ENCODE data around the gene UBALD2. TPM values are rescaled to one million over a fixed set of nuclear protein-coding genes. Genes with fewer than 3 reads are reported as not detected.

Gene UBALD2
- total and polyA plus RNA-seq, 2 of the 8 experiments (the other 6 are each of a cell fraction or from before 2014, with no cell fraction given): 17.8 to 22.6 TPM

DNA sequence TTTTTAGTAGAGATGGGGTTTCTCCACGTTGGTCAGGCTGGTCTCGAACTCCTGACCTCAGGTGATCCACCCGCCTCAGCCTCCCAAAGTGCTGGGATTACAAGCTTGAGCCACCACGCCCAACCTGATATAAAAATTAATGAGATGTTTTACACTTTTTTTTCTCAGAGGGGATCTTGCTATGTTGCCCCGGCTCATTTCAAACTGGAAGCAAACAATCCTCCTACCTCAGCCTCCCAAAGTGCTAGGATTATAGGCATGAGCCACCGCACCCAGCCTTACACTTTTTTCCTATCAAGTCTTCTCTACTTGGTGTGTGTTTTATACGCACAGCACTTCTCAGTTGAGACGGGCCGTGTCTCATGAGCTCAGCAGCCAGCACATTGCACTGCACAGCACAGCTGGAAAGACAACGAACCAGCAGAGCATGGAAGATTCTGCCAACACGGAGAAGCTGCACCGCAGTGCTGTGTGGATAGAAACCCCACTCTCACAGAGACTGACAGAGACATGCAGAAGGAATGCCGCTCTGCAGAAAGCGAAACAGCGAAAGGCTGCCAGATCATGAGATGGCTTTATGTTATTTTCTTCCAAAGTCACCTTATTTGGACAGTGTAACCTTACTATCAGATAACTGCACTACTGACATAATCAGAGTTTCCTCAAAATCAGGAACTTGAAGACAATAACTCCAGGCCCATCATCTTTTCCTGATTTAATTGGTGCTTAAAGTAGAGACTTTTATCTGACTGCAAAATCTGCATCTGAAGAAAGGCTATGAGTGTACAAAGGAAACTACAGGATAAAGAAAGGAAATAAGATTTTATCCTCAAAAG is 49.5 kb downstream of the UBALD2 start:
- Histone ChIP-seq H3K23me2 (ENCODE audit: low read depth, low read length) (no peaks in the 10 kb centered on the region), H4K91ac (replicated peaks; ENCODE audit: insufficient read length, low read length) (no peak overlapping the region), H3K27ac (ENCODE audit: low read depth, low read length) (no peak overlapping the region), H3K9me3 (ENCODE audit: insufficient read depth in 2 of 2, low read depth in 1 of 2, low read length in 1 of 2) (no peaks in the 10 kb centered on the region), H3K18ac (ENCODE audit: extremely low read depth, low read length) (no peak overlapping the region), H2BK15ac (ENCODE audit: low read length) (no peak overlapping the region), H3K27me3 (replicated peaks in 1 of 4; ENCODE audit: control insufficient read depth in 3 of 4, extremely low read depth in 1 of 4, insufficient read depth in 3 of 4, low read length in 3 of 4) (no peaks in the 10 kb centered on the region), H3K23ac (ENCODE audit: insufficient read length) (no peak overlapping the region), H4K8ac (ENCODE audit: extremely low read depth, insufficient read depth, low read length) (no peak overlapping the region), H2BK12ac (ENCODE audit: low read depth, low read length) (no peak overlapping the region), H2BK20ac (ENCODE audit: low read length) (no peak overlapping the region), H3K9ac (replicated peaks in 1 of 4; ENCODE audit: extremely low read depth in 1 of 4, low read depth in 3 of 4, low read length in 3 of 4) (no peak overlapping the region), H2AK5ac (ENCODE audit: low read depth, low read length) (no peak overlapping the region), H3K56ac (replicated peaks; ENCODE audit: insufficient read length, low read depth, low read length) (no peak overlapping the region), H3K4me1 (replicated peaks in 1 of 4; ENCODE audit: control insufficient read depth in 3 of 4, insufficient read depth in 4 of 4, low read length in 3 of 4) (no peaks in the 10 kb centered on the region), H3K14ac (ENCODE audit: insufficient read length) (no peak overlapping the region), H4K5ac (ENCODE audit: insufficient read length, low read depth, low read length) (no peak overlapping the region), H2BK5ac (ENCODE audit: low read depth, low read length) (no peak overlapping the region), H3K4me3 (ENCODE audit: extremely low read depth in 1 of 4, insufficient read depth in 2 of 4, low read depth in 3 of 4, low read length in 4 of 4) (no peak overlapping the region), H3K79me2 (ENCODE audit: control insufficient read depth in 1 of 2, insufficient read depth in 2 of 2, low read length in 2 of 2) (no peaks in the 10 kb centered on the region), H2AFZ (ENCODE audit: low read length) (no peak overlapping the region), H3K79me1 (ENCODE audit: low read depth, low read length) (peaks cover 2% of the 10 kb centered on the region; the same call in 1 of the 2 replicates), H3K4me2 (ENCODE audit: insufficient read depth in 1 of 2, low read depth in 2 of 2, low read length in 2 of 2) (no peak overlapping the region), H4K20me1 (replicated peaks in 1 of 2; ENCODE audit: control insufficient read depth in 1 of 2, insufficient read depth in 2 of 2, low read length in 2 of 2) (no peaks in the 10 kb centered on the region), H3K36me3 (ENCODE audit: control insufficient read depth in 2 of 4, insufficient read depth in 4 of 4, low read length in 3 of 4) (peaks cover 4 to 23% (median 17%) of the 10 kb centered on the region in 4 experiments), H2BK120ac (replicated peaks; ENCODE audit: low read depth, low read length) (no peak overlapping the region), H3K4ac (replicated peaks; ENCODE audit: insufficient read length, low read depth, low read length) (no peak overlapping the region)
- POLR2A ChIA-PET (ENCODE audit: partially characterized antibody): no interaction called here
- CTCF ChIA-PET (ENCODE audit: partially characterized antibody): interaction anchor here (1.3 to 2.5 kb wide), 2 partner anchors 42 to 84 kb away, joined by 3 to 17 read pairs; no protein-coding TSS in a partner anchor
- DNase-seq (ENCODE audit: low read depth in 1 of 2, low spot score in 2 of 2) (no peak), FAIRE-seq (no peak)
- 98% methylated on average over 15 of the region's 15 CpGs; no CpG with 5 or more reads in 1 of the 2 experiments for WGBS, 2 experiments (ENCODE audit: extremely low coverage in 1 of 2, insufficient coverage in 1 of 2, insufficient read length in 1 of 2, insufficient replicate concordance in 2 of 2, low coverage in 1 of 2, low lambda C conversion rate in 2 of 2, missing lambda C conversion rate in 1 of 2)
- TF ChIP-seq TAF1 (IDR thresholded peaks at IDR 0.05; ENCODE audit: low read depth, low read length) (no peak), PHF8 (conservative IDR thresholded peaks at IDR 0.05; ENCODE audit: low read depth, low read length) (no peak), NRF1 (IDR thresholded peaks at IDR 0.05; ENCODE audit: low read depth, low read length) (no peak), POLR2A (IDR thresholded peaks at IDR 0.05; ENCODE audit: control extremely low read depth in 1 of 2, low read depth in 2 of 2, low read length in 2 of 2) (no peak), TCF12 (IDR thresholded peaks at IDR 0.05; ENCODE audit: low read depth, low read length) (no peak), POU5F1 (IDR thresholded peaks at IDR 0.05; ENCODE audit: low read depth, low read length) (no peak), SP1 (IDR thresholded peaks at IDR 0.05; ENCODE audit: low read depth, low read length) (no peak), FOSL1 (IDR thresholded peaks at IDR 0.05; ENCODE audit: insufficient read depth, low read depth, low read length) (no peak), GABPA (IDR thresholded peaks at IDR 0.05; ENCODE audit: borderline replicate concordance, insufficient read depth, low read length) (no peak), BACH1 (IDR thresholded peaks at IDR 0.05; ENCODE audit: low read length) (no peak)
- TF ChIP-seq, protein P1, sequence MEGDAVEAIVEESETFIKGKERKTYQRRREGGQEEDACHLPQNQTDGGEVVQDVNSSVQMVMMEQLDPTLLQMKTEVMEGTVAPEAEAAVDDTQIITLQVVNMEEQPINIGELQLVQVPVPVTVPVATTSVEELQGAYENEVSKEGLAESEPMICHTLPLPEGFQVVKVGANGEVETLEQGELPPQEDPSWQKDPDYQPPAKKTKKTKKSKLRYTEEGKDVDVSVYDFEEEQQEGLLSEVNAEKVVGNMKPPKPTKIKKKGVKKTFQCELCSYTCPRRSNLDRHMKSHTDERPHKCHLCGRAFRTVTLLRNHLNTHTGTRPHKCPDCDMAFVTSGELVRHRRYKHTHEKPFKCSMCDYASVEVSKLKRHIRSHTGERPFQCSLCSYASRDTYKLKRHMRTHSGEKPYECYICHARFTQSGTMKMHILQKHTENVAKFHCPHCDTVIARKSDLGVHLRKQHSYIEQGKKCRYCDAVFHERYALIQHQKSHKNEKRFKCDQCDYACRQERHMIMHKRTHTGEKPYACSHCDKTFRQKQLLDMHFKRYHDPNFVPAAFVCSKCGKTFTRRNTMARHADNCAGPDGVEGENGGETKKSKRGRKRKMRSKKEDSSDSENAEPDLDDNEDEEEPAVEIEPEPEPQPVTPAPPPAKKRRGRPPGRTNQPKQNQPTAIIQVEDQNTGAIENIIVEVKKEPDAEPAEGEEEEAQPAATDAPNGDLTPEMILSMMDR (IDR thresholded peaks at IDR 0.05; ENCODE audit: control extremely low read depth in 1 of 3, insufficient read depth in 1 of 3, low read depth in 1 of 3, low read length in 3 of 3): no peak

Data from H1 (cell line).